ENCODE results near the gene ALB. TPM values are rescaled to one million over a fixed set of nuclear protein-coding genes. Genes with fewer than 3 reads are reported as not detected.
"Not testable (repeated sequence)": the region's sequence is repeated elsewhere in the genome, so short reads cannot be mapped to it uniquely, and the experiment has no call there.

Gene ALB
- 1 to 10 TPM in 1 of 3 donors, not detected in 2; 8.2 TPM for total RNA-seq
- long read RNA-seq, donor 1, result 0 reads
- long read RNA-seq, donor 2, result 0 reads

DNA sequence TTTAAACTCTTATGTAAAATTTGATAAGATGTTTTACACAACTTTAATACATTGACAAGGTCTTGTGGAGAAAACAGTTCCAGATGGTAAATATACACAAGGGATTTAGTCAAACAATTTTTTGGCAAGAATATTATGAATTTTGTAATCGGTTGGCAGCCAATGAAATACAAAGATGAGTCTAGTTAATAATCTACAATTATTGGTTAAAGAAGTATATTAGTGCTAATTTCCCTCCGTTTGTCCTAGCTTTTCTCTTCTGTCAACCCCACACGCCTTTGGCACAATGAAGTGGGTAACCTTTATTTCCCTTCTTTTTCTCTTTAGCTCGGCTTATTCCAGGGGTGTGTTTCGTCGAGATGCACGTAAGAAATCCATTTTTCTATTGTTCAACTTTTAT lies at the start of gene ALB:
Gene ALB (plus strand): TSS at position 246 of the 400 bp plus-strand sequence. CDS start 41 bp downstream, at position 287.
- H3K4me1 ChIP-seq (ENCODE audit: low read depth), result no peaks in the 10 kb centered on the region
- DNase-seq (no peak), ATAC-seq (no peak)
- intact Hi-C loops (cut with DNase I, micrococcal nuclease), result no loop called here
- H3K36me3 ChIP-seq (ENCODE audit: low read depth), result no peaks in the 10 kb centered on the region
- no peak within 1 kb of the TSS for H3K4me3 ChIP-seq
- no peaks in the 10 kb centered on the region for H3K9me3 ChIP-seq
- TF ChIP-seq, protein P1, sequence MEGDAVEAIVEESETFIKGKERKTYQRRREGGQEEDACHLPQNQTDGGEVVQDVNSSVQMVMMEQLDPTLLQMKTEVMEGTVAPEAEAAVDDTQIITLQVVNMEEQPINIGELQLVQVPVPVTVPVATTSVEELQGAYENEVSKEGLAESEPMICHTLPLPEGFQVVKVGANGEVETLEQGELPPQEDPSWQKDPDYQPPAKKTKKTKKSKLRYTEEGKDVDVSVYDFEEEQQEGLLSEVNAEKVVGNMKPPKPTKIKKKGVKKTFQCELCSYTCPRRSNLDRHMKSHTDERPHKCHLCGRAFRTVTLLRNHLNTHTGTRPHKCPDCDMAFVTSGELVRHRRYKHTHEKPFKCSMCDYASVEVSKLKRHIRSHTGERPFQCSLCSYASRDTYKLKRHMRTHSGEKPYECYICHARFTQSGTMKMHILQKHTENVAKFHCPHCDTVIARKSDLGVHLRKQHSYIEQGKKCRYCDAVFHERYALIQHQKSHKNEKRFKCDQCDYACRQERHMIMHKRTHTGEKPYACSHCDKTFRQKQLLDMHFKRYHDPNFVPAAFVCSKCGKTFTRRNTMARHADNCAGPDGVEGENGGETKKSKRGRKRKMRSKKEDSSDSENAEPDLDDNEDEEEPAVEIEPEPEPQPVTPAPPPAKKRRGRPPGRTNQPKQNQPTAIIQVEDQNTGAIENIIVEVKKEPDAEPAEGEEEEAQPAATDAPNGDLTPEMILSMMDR (IDR thresholded peaks at IDR 0.05), result no peak

DNA sequence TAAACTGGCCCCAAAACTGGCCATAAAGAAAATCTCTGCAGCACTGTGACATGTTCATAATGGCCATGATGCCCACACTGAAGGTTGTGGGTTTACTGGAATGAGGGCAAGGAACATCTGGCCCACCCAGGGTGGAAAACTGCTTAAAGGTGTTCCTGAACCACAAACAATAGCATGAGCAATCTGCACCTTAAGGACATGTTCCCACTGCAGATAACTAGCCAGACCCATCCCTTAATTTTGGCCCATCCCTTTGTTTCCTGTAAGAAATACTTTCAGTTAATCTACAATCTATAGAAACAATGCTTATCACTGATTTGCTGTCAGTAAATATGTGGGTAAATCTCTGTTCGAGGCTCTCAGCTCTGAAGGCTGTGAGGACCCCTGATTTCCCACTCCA lies 46.9 kb upstream of the ALB start:
- intact Hi-C loops (cut with DNase I, micrococcal nuclease); H3K4me1 ChIP-seq (ENCODE audit: low read depth); DNase-seq; H3K4me3 ChIP-seq; H3K36me3 ChIP-seq (ENCODE audit: low read depth); H3K9me3 ChIP-seq; ATAC-seq: not testable (repeated sequence)

DNA sequence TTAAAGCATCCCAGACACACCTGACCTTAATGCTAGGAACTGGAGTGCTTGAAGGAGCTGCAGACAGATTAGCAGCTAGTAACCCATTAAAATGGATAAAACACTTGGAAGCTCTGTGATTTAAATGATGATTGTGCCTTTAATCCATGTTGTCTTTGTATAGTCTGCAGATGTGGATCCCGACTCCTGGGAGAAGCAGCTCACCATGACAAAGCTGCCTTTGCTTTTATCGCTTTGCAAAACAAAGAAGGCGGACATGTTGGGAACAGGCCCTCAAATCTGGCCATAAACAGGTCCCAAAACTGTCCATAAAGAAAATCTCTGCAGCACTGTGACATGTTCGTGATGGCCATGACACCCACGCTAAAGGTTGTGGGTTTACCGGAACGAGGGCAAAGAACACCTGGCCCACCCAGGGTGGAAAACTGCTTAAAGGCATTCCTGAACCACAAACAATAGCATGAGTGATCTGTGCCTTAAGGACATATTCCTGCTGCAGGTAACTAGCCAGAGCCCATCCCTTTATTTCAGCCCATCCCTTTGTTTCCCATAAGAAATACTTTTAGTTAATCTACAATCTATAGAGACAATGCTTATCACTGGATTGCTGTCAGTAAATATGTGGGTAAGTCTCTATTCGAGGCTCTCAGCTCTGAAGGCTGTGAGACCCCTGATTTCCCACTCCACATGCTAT lies 34.4 kb upstream of the ALB start:
- intact Hi-C loops (cut with DNase I, micrococcal nuclease); H3K4me3 ChIP-seq; H3K36me3 ChIP-seq (ENCODE audit: low read depth); H3K9me3 ChIP-seq; ATAC-seq; H3K4me1 ChIP-seq (ENCODE audit: low read depth); DNase-seq: not testable (repeated sequence)

DNA sequence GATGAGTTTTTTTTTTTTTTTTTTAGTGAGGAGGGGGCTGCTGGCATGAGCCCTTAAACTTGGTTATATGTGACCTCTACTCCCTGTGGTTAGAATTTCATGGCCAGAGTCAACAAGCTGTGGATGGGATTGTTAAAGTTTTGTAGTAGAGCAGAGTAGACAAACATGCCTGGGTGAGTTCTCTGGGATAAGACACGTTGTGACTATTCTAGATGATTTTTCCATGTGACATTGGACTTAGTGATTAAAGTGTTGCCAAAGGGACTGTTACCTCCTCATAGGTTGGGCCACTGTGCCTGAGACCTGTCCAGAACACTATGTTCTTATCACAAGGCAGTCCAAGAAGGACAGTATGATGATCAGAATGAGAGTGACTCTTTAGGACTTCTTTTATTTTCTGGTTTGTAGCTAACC lies 28.8 kb upstream of the ALB start:
- intact Hi-C loops (cut with DNase I, micrococcal nuclease), result no loop called here
- ATAC-seq (no peak), DNase-seq (no peak)
- Histone ChIP-seq H3K9me3 (no peaks in the 10 kb centered on the region), H3K4me1 (ENCODE audit: low read depth) (no peaks in the 10 kb centered on the region), H3K36me3 (ENCODE audit: low read depth) (no peaks in the 10 kb centered on the region), H3K4me3 (no peak overlapping the region)
- TF ChIP-seq, protein P1 (IDR thresholded peaks at IDR 0.05), result no peak

DNA sequence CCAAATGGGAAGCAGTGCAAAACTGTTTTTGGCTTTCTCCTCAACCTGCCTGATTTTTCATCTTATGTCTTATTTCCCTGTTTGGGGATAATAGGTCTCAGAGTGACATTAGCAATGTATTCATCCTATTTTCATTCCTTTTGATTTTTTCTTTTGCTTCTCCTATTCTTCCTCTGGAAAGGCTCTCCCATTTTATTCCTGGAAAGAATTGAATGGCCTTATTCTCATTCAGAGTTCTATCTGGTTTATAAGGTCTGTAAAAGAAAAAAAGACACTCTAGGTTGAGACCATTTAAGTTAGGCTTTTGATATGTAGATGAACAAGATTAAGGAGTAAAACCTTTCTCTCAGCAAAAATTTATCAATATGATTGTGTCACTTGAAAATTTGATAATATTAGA lies 27.8 kb upstream of the ALB start:
- H3K4me1 ChIP-seq (ENCODE audit: low read depth), result no peaks in the 10 kb centered on the region
- intact Hi-C loops (cut with DNase I, micrococcal nuclease), result no loop called here
- no peak for DNase-seq
- TF ChIP-seq, protein P1 (IDR thresholded peaks at IDR 0.05), result no peak
- no peaks in the 10 kb centered on the region for H3K9me3 ChIP-seq
- no peak overlapping the region for H3K4me3 ChIP-seq
- no peak for ATAC-seq
- H3K36me3 ChIP-seq (ENCODE audit: low read depth), result no peaks in the 10 kb centered on the region

DNA sequence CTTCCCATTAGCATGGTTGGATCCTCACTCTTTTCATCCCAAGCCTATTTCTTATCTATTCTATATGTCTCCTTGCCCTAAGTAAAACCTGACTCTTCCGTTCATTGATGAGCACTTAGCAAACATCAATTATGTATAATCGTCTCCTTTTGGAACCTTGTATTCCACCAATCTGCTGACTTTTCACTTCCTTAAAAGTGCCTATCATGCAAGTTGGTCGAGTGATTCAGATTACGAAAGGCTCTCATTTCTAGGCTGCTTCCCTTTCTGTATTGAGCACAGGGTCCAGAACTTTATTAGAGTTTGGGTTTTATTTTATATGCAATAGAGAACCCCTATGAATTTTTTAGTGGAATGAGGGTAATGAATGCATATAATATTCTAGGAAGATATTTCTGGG lies 27.1 kb upstream of the ALB start:
- TF ChIP-seq, protein P1 (IDR thresholded peaks at IDR 0.05), result no peak
- Histone ChIP-seq H3K9me3 (no peaks in the 10 kb centered on the region), H3K36me3 (ENCODE audit: low read depth) (no peaks in the 10 kb centered on the region), H3K4me3 (no peak overlapping the region), H3K4me1 (ENCODE audit: low read depth) (no peaks in the 10 kb centered on the region)
- intact Hi-C loops (cut with DNase I, micrococcal nuclease), result no loop called here
- ATAC-seq (no peak), DNase-seq (no peak)

DNA sequence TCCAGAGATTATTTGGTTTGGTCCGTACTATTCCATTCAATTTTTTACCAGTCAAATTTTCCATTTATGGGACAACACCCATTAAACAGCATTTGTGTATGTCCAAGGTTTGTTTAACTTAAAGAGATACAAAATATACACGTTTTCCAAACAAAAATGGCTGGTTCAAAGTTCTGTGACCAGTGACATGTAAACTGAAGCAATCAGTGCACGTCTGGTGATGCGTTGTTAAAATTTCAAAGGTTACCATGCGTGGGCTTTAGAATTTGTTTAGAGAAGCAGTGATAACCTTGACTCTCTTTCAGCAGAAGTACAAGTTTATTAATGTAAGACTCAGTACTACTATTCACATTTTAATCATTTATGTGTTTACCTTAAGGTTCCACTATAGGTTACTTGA lies 25.2 kb upstream of the ALB start:
- DNase-seq, result no peak
- intact Hi-C loops (cut with DNase I, micrococcal nuclease), result no loop called here

More for the DNA sequence above, 25.2 kb upstream of the ALB start:
- TF ChIP-seq, protein P1 (IDR thresholded peaks at IDR 0.05), result no peak
- no peak for ATAC-seq
- no peak overlapping the region for H3K4me3 ChIP-seq
- no peaks in the 10 kb centered on the region for H3K36me3 ChIP-seq (ENCODE audit: low read depth)
- no peaks in the 10 kb centered on the region for H3K9me3 ChIP-seq
- no peaks in the 10 kb centered on the region for H3K4me1 ChIP-seq (ENCODE audit: low read depth)
